ENCODE results near the gene TRPM3.

DNA sequence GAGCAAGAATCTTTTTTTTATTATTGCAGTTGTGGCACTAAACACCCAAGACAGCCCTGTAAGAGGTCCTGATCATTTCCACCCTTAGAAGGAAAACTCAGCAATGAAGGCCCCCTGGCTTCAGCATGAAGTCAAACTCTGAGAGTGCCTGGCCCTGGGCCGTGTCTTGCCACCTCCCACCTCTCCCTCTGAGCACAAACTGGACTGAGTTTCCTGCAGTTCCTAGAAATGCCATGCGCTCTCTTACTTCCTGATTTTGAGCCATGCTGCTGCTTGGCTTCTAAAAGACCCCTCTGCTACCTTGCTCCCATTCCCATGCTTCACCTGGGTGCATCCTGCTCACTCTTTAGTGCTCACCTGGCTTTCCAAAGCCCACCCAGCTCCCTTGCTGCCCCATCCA is 566.5 kb downstream of the TRPM3 start:
- TF ChIP-seq ZFP3 (CRISPR knock-in tag; IDR thresholded peaks at IDR 0.05) (no peak), GLIS3 (CRISPR knock-in tag; IDR thresholded peaks at IDR 0.05) (no peak), RARB (CRISPR knock-in tag; IDR thresholded peaks at IDR 0.05) (no peak), PPARA (CRISPR knock-in tag; IDR thresholded peaks at IDR 0.05; ENCODE audit: borderline replicate concordance) (no peak), TOX (CRISPR knock-in tag; IDR thresholded peaks at IDR 0.05; ENCODE audit: borderline replicate concordance) (no peak), BACH2 (CRISPR knock-in tag; IDR thresholded peaks at IDR 0.05; ENCODE audit: borderline replicate concordance) (no peak), ISL1 (CRISPR knock-in tag; IDR thresholded peaks at IDR 0.05) (no peak), ZNF70 (CRISPR knock-in tag; IDR thresholded peaks at IDR 0.05) (no peak), ARNTL (CRISPR knock-in tag; IDR thresholded peaks at IDR 0.05; ENCODE audit: borderline replicate concordance, low read depth) (no peak), ZC3H10 (CRISPR knock-in tag; IDR thresholded peaks at IDR 0.05) (no peak), ZNF565 (CRISPR knock-in tag; conservative IDR thresholded peaks at IDR 0.05; ENCODE audit: low read depth) (no peak)
- TF ChIP-seq, protein P1, sequence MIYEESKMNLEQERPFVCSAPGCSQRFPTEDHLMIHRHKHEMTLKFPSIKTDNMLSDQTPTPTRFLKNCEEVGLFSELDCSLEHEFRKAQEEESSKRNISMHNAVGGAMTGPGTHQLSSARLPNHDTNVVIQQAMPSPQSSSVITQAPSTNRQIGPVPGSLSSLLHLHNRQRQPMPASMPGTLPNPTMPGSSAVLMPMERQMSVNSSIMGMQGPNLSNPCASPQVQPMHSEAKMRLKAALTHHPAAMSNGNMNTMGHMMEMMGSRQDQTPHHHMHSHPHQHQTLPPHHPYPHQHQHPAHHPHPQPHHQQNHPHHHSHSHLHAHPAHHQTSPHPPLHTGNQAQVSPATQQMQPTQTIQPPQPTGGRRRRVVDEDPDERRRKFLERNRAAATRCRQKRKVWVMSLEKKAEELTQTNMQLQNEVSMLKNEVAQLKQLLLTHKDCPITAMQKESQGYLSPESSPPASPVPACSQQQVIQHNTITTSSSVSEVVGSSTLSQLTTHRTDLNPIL (CRISPR knock-in tag; IDR thresholded peaks at IDR 0.05; ENCODE audit: low read depth), result no peak
- TF ChIP-seq, protein P2, sequence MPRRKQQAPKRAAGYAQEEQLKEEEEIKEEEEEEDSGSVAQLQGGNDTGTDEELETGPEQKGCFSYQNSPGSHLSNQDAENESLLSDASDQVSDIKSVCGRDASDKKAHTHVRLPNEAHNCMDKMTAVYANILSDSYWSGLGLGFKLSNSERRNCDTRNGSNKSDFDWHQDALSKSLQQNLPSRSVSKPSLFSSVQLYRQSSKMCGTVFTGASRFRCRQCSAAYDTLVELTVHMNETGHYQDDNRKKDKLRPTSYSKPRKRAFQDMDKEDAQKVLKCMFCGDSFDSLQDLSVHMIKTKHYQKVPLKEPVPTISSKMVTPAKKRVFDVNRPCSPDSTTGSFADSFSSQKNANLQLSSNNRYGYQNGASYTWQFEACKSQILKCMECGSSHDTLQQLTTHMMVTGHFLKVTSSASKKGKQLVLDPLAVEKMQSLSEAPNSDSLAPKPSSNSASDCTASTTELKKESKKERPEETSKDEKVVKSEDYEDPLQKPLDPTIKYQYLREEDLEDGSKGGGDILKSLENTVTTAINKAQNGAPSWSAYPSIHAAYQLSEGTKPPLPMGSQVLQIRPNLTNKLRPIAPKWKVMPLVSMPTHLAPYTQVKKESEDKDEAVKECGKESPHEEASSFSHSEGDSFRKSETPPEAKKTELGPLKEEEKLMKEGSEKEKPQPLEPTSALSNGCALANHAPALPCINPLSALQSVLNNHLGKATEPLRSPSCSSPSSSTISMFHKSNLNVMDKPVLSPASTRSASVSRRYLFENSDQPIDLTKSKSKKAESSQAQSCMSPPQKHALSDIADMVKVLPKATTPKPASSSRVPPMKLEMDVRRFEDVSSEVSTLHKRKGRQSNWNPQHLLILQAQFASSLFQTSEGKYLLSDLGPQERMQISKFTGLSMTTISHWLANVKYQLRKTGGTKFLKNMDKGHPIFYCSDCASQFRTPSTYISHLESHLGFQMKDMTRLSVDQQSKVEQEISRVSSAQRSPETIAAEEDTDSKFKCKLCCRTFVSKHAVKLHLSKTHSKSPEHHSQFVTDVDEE (CRISPR knock-in tag; IDR thresholded peaks at IDR 0.05), result no peak
- TF ChIP-seq, protein P3, sequence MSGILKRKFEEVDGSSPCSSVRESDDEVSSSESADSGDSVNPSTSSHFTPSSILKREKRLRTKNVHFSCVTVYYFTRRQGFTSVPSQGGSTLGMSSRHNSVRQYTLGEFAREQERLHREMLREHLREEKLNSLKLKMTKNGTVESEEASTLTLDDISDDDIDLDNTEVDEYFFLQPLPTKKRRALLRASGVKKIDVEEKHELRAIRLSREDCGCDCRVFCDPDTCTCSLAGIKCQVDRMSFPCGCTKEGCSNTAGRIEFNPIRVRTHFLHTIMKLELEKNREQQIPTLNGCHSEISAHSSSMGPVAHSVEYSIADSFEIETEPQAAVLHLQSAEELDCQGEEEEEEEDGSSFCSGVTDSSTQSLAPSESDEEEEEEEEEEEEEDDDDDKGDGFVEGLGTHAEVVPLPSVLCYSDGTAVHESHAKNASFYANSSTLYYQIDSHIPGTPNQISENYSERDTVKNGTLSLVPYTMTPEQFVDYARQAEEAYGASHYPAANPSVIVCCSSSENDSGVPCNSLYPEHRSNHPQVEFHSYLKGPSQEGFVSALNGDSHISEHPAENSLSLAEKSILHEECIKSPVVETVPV (CRISPR knock-in tag; IDR thresholded peaks at IDR 0.05), result no peak

All from SK-N-SH treated with all-trans-retinoic acid at 6 μM for 48 hours (cell line).